Panc1 (cell line): Measurements from ENCODE around the gene DRAXIN. TPM values are rescaled to one million over a fixed set of nuclear protein-coding genes. Genes with fewer than 3 reads are reported as not detected.

Experiments
- total RNA-seq: library from RNA; stranded (reverse); gene quantifications from one replicate; pipeline ENCODE4 v1.2.1, GENCODE V29; 2021; ENCODE audit not compliant: unreplicated experiment

DRAXIN gene
- total RNA-seq, 1 experiment from 2014 or later = 0.13 TPM

Other genes starting within 250 kb of the DRAXIN start
- 1.1 TPM for gene DISP3, start 212.6 kb upstream of the DRAXIN start, total RNA-seq
- gene FBXO2, start 37.3 kb upstream of the DRAXIN start, total RNA-seq = 131 TPM
- gene FBXO44, start 36.8 kb upstream of the DRAXIN start, total RNA-seq = 70.8 TPM
- 37.5 TPM for gene FBXO6, start 27.5 kb upstream of the DRAXIN start, total RNA-seq
- gene MAD2L2, start 10.6 kb upstream of the DRAXIN start, total RNA-seq = 84.8 TPM
- 57.0 TPM for gene AGTRAP, start 44.4 kb downstream of the DRAXIN start, total RNA-seq
- not detected for gene C1orf167, start 70.5 kb downstream of the DRAXIN start, total RNA-seq
- 37.4 TPM for gene MTHFR, start 114.3 kb downstream of the DRAXIN start, total RNA-seq
- 23.6 TPM for gene CLCN6, start 114.5 kb downstream of the DRAXIN start, total RNA-seq
- gene NPPA, start 156.1 kb downstream of the DRAXIN start, total RNA-seq = not detected
- gene NPPB, start 167.2 kb downstream of the DRAXIN start, total RNA-seq = not detected
- gene KIAA2013, start 234.7 kb downstream of the DRAXIN start, total RNA-seq = 72.4 TPM
- gene PLOD1, start 243.0 kb downstream of the DRAXIN start, total RNA-seq = 156 TPM